Fibroblast of lung (primary cell): ENCODE results near the gene UBN2. TPM values are rescaled to one million over a fixed set of nuclear protein-coding genes. Genes with fewer than 3 reads are reported as not detected.

Experiments
- DNase-seq, 2 donors: peaks; one replicate each; pipeline versions ENCODE4 v3.0.0 to v3.0.0-alpha.2; 2010; ENCODE audit warnings: low read depth in 2 of 2
- H2AFZ ChIP-seq: 2 replicates; pipeline ENCODE4 v1.5.1; 2012; ENCODE audit warnings: low read length, control low read depth, inconsistent platforms
- H3K27ac ChIP-seq: 2 replicates; pipeline ENCODE4 v1.5.1; 2011; ENCODE audit warnings: low read length, control low read depth; ENCODE audit not compliant: insufficient read depth
- H3K27me3 ChIP-seq: 2 replicates; pipeline ENCODE4 v1.5.1; 2011; ENCODE audit warnings: mild to moderate bottlenecking, low read length; ENCODE audit not compliant: control insufficient read depth, insufficient read depth
- H3K36me3 ChIP-seq: 2 replicates; pipeline ENCODE4 v1.5.1; 2011; ENCODE audit warnings: low read length; ENCODE audit not compliant: control insufficient read depth, insufficient read depth
- H3K4me1 ChIP-seq: 2 replicates; pipeline ENCODE4 v1.5.1; 2011; ENCODE audit warnings: low read length; ENCODE audit not compliant: control insufficient read depth, insufficient read depth; ENCODE audit errors: extremely low read depth
- H3K4me2 ChIP-seq: 2 replicates; pipeline ENCODE4 v1.5.1; 2011; ENCODE audit warnings: low read length, control low read depth; ENCODE audit not compliant: insufficient read depth; ENCODE audit errors: extremely low read depth
- H3K4me3 ChIP-seq, 4 experiments: fragments of 200-600 bp in 1 of 4; sonication (generic) in 1 of 4; replicated peaks in 1 of 4; 2 replicates each; pipeline ENCODE4 v1.5.1; 2011 to 2016; ENCODE audit warnings: low read length in 4 of 4, low read depth in 3 of 4, mild to moderate bottlenecking in 3 of 4, control low read depth in 2 of 4, inconsistent platforms in 1 of 4, mixed read lengths in 1 of 4; ENCODE audit not compliant: insufficient read depth in 1 of 4; ENCODE audit errors: control extremely low read depth in 1 of 4
- H3K79me2 ChIP-seq: 2 replicates; pipeline ENCODE4 v1.5.1; 2012; ENCODE audit warnings: mild to moderate bottlenecking, low read length, inconsistent platforms; ENCODE audit not compliant: control insufficient read depth, insufficient read depth
- H3K9ac ChIP-seq: 2 replicates; pipeline ENCODE4 v1.5.1; 2011; ENCODE audit warnings: mild to moderate bottlenecking, low read length, control low read depth; ENCODE audit not compliant: insufficient read depth
- H3K9me3 ChIP-seq: 2 replicates; pipeline ENCODE4 v1.5.1; 2012; ENCODE audit warnings: low read depth, low read length; ENCODE audit not compliant: control insufficient read depth, insufficient read depth
- H4K20me1 ChIP-seq: 2 replicates; pipeline ENCODE4 v1.5.1; 2011; ENCODE audit warnings: low read length; ENCODE audit not compliant: control insufficient read depth, insufficient read depth; ENCODE audit errors: extremely low read depth
- CTCF ChIP-seq, 2 donors: IDR thresholded peaks in 1 of 2; conservative IDR thresholded peaks in 1 of 2; 1 replicate in 1 of 2; 2 replicates in 1 of 2; pipeline ENCODE4 v1.5.1; 2011 to 2012; ENCODE audit warnings: low read length in 2 of 2, control low read depth in 1 of 2, inconsistent platforms in 1 of 2, low read depth in 1 of 2, mild to moderate bottlenecking in 1 of 2
- EZH2 ChIP-seq: IDR thresholded peaks from 2 replicates; pipeline ENCODE4 v1.5.1; 2012; ENCODE audit warnings: low read length, control low read depth, mild to moderate bottlenecking; ENCODE audit errors: missing control alignments
- polyA plus RNA-seq, 2 donors: library from polyadenylated mRNA; depleted of rRNA in 1 of 2; stranded (reverse) in 1 of 2; unstranded in 1 of 2; fragments of >200 nt; gene quantifications; 2 replicates each; pipeline ENCODE4 v1.2.1, GENCODE V29; 2011 to 2012; ENCODE audit warnings: missing spikeins in 1 of 2
- total RNA-seq: library from RNA; depleted of rRNA; stranded (reverse); fragments of >200 nt; gene quantifications from 2 replicates; pipeline ENCODE4 v1.2.1, GENCODE V29; 2014

UBN2 gene
- total and polyA plus RNA-seq, 2 donors (not counting 1 experiment from before 2014, with no cell fraction given) = 2.2 to 5.9 TPM

GRCh38 chr7:139246494-139246893 lies 15.5 kb downstream of the UBN2 start:
- DNase-seq = no peak
- no peak overlapping the region for H2AFZ ChIP-seq
- H3K9ac ChIP-seq = no peak overlapping the region
- no peaks in the 10 kb centered on the region for H3K4me1 ChIP-seq
- no peaks in the 10 kb centered on the region for H3K27me3 ChIP-seq
- no peak overlapping the region for H3K4me3 ChIP-seq
- H3K27ac ChIP-seq = peak overlapping the region; percentile 24
- no peaks in the 10 kb centered on the region for H3K9me3 ChIP-seq
- H3K4me2 ChIP-seq = no peak overlapping the region
- no peaks in the 10 kb centered on the region for H3K36me3 ChIP-seq
- TF ChIP-seq EZH2 (no peak), CTCF (conservative IDR thresholded peaks at IDR 0.05 in 1 of 2, IDR thresholded peaks at IDR 0.05 in 1 of 2; ENCODE audit: low read depth in 1 of 2, low read length in 2 of 2) (no peak)
- H3K79me2 ChIP-seq = no peaks in the 10 kb centered on the region
- no peaks in the 10 kb centered on the region for H4K20me1 ChIP-seq

GRCh38 chr7:139246905-139247304 lies 15.9 kb downstream of the UBN2 start:
- no peaks in the 10 kb centered on the region for H4K20me1 ChIP-seq
- no peak overlapping the region for H2AFZ ChIP-seq
- no peaks in the 10 kb centered on the region for H3K36me3 ChIP-seq
- peak; percentile 57 to 67 for DNase-seq
- no peaks in the 10 kb centered on the region for H3K27me3 ChIP-seq
- TF ChIP-seq CTCF (conservative IDR thresholded peaks at IDR 0.05 in 1 of 2, IDR thresholded peaks at IDR 0.05 in 1 of 2; ENCODE audit: low read depth in 1 of 2, low read length in 2 of 2) = no peak
- no peak for TF ChIP-seq EZH2
- H3K4me1 ChIP-seq = no peaks in the 10 kb centered on the region
- no peak overlapping the region for H3K9ac ChIP-seq
- no peaks in the 10 kb centered on the region for H3K9me3 ChIP-seq
- H3K27ac ChIP-seq = peak overlapping the region; percentile 24
- H3K4me2 ChIP-seq = no peak overlapping the region
- no peaks in the 10 kb centered on the region for H3K79me2 ChIP-seq
- no peak overlapping the region for H3K4me3 ChIP-seq

GRCh38 chr7:139249179-139249810 lies 18.3 kb downstream of the UBN2 start:
- Histone ChIP-seq H3K36me3 (peaks cover 3% of the 10 kb centered on the region), H3K9me3 (no peaks in the 10 kb centered on the region), H3K27ac (no peak overlapping the region), H3K79me2 (no peaks in the 10 kb centered on the region), H3K4me2 (no peak overlapping the region), H3K4me1 (no peaks in the 10 kb centered on the region), H3K27me3 (no peaks in the 10 kb centered on the region), H3K4me3 (no peak overlapping the region), H2AFZ (no peak overlapping the region), H4K20me1 (no peaks in the 10 kb centered on the region), H3K9ac (no peak overlapping the region)
- TF ChIP-seq CTCF (conservative IDR thresholded peaks at IDR 0.05 in 1 of 2, IDR thresholded peaks at IDR 0.05 in 1 of 2; ENCODE audit: low read depth in 1 of 2, low read length in 2 of 2) = no peak
- DNase-seq = no peak
